SK-N-SH (cell line): Measurements from ENCODE around the gene AJM1.

Experiments
- CHD2 ChIP-seq: fragments of 150-350 bp; IDR thresholded peaks from 2 replicates; pipeline ENCODE4 v1.6.1; 2018; ENCODE audit warnings: low read length; ENCODE audit not compliant: partially characterized antibody
- CTCF ChIP-seq: fragments of 200-600 bp; sonication (generic); IDR thresholded peaks from 2 replicates; pipeline ENCODE4 v1.6.1; 2017; ENCODE audit warnings: antibody characterized with exemption, mild to moderate bottlenecking, moderate library complexity
- GATA2 ChIP-seq: sonication (generic); formaldehyde crosslinking; IDR thresholded peaks from 2 replicates; pipeline ENCODE4 v1.5.0; 2020; ENCODE audit warnings: mild to moderate bottlenecking, missing genetic modification reagents
- MEF2A ChIP-seq: IDR thresholded peaks from 2 replicates; pipeline ENCODE4 v1.4.0; 2012; ENCODE audit warnings: low read depth, borderline replicate concordance
- MXI1 ChIP-seq: IDR thresholded peaks from 2 replicates; pipeline ENCODE4 v1.6.1; 2012; ENCODE audit warnings: mild to moderate bottlenecking, low read depth, low read length, improper control_type of control experiment
- NFIC ChIP-seq: IDR thresholded peaks from 2 replicates; pipeline ENCODE4 v1.4.0; 2012; ENCODE audit warnings: borderline replicate concordance
- RFX5 ChIP-seq: IDR thresholded peaks from 2 replicates; pipeline ENCODE4 v1.6.1; 2012; ENCODE audit warnings: mild to moderate bottlenecking, improper control_type of control experiment, low read length
- RXRA ChIP-seq: IDR thresholded peaks from 2 replicates; pipeline ENCODE4 v1.4.0; 2012; ENCODE audit warnings: low read depth, mild to moderate bottlenecking, borderline replicate concordance
- USF1 ChIP-seq: IDR thresholded peaks from 2 replicates; pipeline ENCODE4 v1.4.0; 2012; ENCODE audit warnings: low read depth, borderline replicate concordance
- USF2 ChIP-seq: fragments of 150-350 bp; IDR thresholded peaks from 2 replicates; pipeline ENCODE4 v1.6.1; 2017; ENCODE audit warnings: antibody characterized with exemption, low read length, low read depth, borderline replicate concordance

- TF ChIP-seq USF2, result no peak
- TF ChIP-seq USF1, result no peak
- no peak for TF ChIP-seq RFX5
- no peak for TF ChIP-seq CTCF
- no peak for TF ChIP-seq NFIC
- TF ChIP-seq MEF2A, result no peak
- TF ChIP-seq MXI1, result no peak
- no peak for TF ChIP-seq RXRA
- no peak for TF ChIP-seq GATA2 (CRISPR knock-in tag)
- TF ChIP-seq CHD2, result no peak
These were observed 9.7 kb upstream of the AJM1 start for GRCh38 chr9:136832581-136832980.
